Measurements from ENCODE around the gene MTHFSD.
A peak's percentile ranks its signal among the peaks of the same experiment; 100 is the strongest.

Gene MTHFSD

GRCh38 chr16:86554917-86555703, at the start of gene MTHFSD:
Gene MTHFSD (minus strand): TSS chr16:86555235. CDS start chr16:86555184, 51 bp downstream.
- H3K9ac ChIP-seq (ENCODE audit: low read length), result peak within 1 kb of the TSS; percentile 98
- H3K36me3 ChIP-seq (ENCODE audit: control insufficient read depth, insufficient read depth, low read length), result no peaks in the 10 kb centered on the region
- no peaks in the 10 kb centered on the region for H3K27me3 ChIP-seq (ENCODE audit: control insufficient read depth, insufficient read depth, low read length)
- no peaks in the 10 kb centered on the region for H3K9me3 ChIP-seq (ENCODE audit: control insufficient read depth, low read length)
- peaks cover 4% of the 10 kb centered on the region for H3K4me1 ChIP-seq (ENCODE audit: control insufficient read depth, insufficient read depth, low read length)
- H3K4me3 ChIP-seq (ENCODE audit: low read length), result peak within 1 kb of the TSS; percentile 82

- peaks cover 6% of the 10 kb centered on the region for H3K27me3 ChIP-seq (ENCODE audit: control insufficient read depth, insufficient read depth, low read length)
These were observed 49.6 kb upstream of the MTHFSD start for GRCh38 chr16:86604436-86605193.

GRCh38 chr16:86602521-86602920, 47.5 kb upstream of the MTHFSD start:
- Histone ChIP-seq H3K27me3 (ENCODE audit: control insufficient read depth, insufficient read depth, low read length) (peaks cover 6% of the 10 kb centered on the region), H3K9ac (ENCODE audit: low read length) (no peak overlapping the region), H3K4me3 (ENCODE audit: low read length) (no peak overlapping the region), H3K36me3 (ENCODE audit: control insufficient read depth, insufficient read depth, low read length) (no peaks in the 10 kb centered on the region), H3K9me3 (ENCODE audit: control insufficient read depth, low read length) (no peaks in the 10 kb centered on the region), H3K4me1 (ENCODE audit: control insufficient read depth, insufficient read depth, low read length) (no peaks in the 10 kb centered on the region)

More at GRCh38 chr16:86604436-86605193, 49.6 kb upstream of the MTHFSD start:
- Histone ChIP-seq H3K36me3 (ENCODE audit: control insufficient read depth, insufficient read depth, low read length) (no peaks in the 10 kb centered on the region), H3K9me3 (ENCODE audit: control insufficient read depth, low read length) (no peaks in the 10 kb centered on the region), H3K4me1 (ENCODE audit: control insufficient read depth, insufficient read depth, low read length) (no peaks in the 10 kb centered on the region), H3K4me3 (ENCODE audit: low read length) (no peak overlapping the region), H3K9ac (ENCODE audit: low read length) (peak overlapping the region; percentile 13)

GRCh38 chr16:86601356-86601755, 46.3 kb upstream of the MTHFSD start:
- H3K9ac ChIP-seq (ENCODE audit: low read length), result no peak overlapping the region
- no peaks in the 10 kb centered on the region for H3K4me1 ChIP-seq (ENCODE audit: control insufficient read depth, insufficient read depth, low read length)
- H3K36me3 ChIP-seq (ENCODE audit: control insufficient read depth, insufficient read depth, low read length), result no peaks in the 10 kb centered on the region
- H3K27me3 ChIP-seq (ENCODE audit: control insufficient read depth, insufficient read depth, low read length), result peaks cover 3% of the 10 kb centered on the region
- no peaks in the 10 kb centered on the region for H3K9me3 ChIP-seq (ENCODE audit: control insufficient read depth, low read length)
- no peak overlapping the region for H3K4me3 ChIP-seq (ENCODE audit: low read length)

- H3K27me3 ChIP-seq (ENCODE audit: control insufficient read depth, insufficient read depth, low read length), result peaks cover 13% of the 10 kb centered on the region
These were observed 43.9 kb upstream of the MTHFSD start for GRCh38 chr16:86598607-86599565.

GRCh38 chr16:86597880-86598606, 43.0 kb upstream of the MTHFSD start:
- Histone ChIP-seq H3K4me1 (ENCODE audit: control insufficient read depth, insufficient read depth, low read length) (no peaks in the 10 kb centered on the region), H3K27me3 (ENCODE audit: control insufficient read depth, insufficient read depth, low read length) (peaks cover 22% of the 10 kb centered on the region), H3K4me3 (ENCODE audit: low read length) (no peak overlapping the region), H3K9ac (ENCODE audit: low read length) (no peak overlapping the region), H3K9me3 (ENCODE audit: control insufficient read depth, low read length) (no peaks in the 10 kb centered on the region), H3K36me3 (ENCODE audit: control insufficient read depth, insufficient read depth, low read length) (no peaks in the 10 kb centered on the region)

More at GRCh38 chr16:86598607-86599565, 43.9 kb upstream of the MTHFSD start:
- H3K36me3 ChIP-seq (ENCODE audit: control insufficient read depth, insufficient read depth, low read length), result no peaks in the 10 kb centered on the region
- no peak overlapping the region for H3K9ac ChIP-seq (ENCODE audit: low read length)
- no peaks in the 10 kb centered on the region for H3K9me3 ChIP-seq (ENCODE audit: control insufficient read depth, low read length)
- H3K4me3 ChIP-seq (ENCODE audit: low read length), result no peak overlapping the region
- H3K4me1 ChIP-seq (ENCODE audit: control insufficient read depth, insufficient read depth, low read length), result no peaks in the 10 kb centered on the region

- Histone ChIP-seq H3K4me3 (ENCODE audit: low read length) (no peak overlapping the region), H3K9ac (ENCODE audit: low read length) (no peak overlapping the region), H3K27me3 (ENCODE audit: control insufficient read depth, insufficient read depth, low read length) (peaks cover 27% of the 10 kb centered on the region), H3K4me1 (ENCODE audit: control insufficient read depth, insufficient read depth, low read length) (no peaks in the 10 kb centered on the region), H3K9me3 (ENCODE audit: control insufficient read depth, low read length) (no peaks in the 10 kb centered on the region), H3K36me3 (ENCODE audit: control insufficient read depth, insufficient read depth, low read length) (no peaks in the 10 kb centered on the region)
These were observed 42.3 kb upstream of the MTHFSD start for GRCh38 chr16:86597126-86597879.

GRCh38 chr16:86595983-86596605, 41.1 kb upstream of the MTHFSD start:
- Histone ChIP-seq H3K9me3 (ENCODE audit: control insufficient read depth, low read length) (no peaks in the 10 kb centered on the region), H3K36me3 (ENCODE audit: control insufficient read depth, insufficient read depth, low read length) (no peaks in the 10 kb centered on the region), H3K4me3 (ENCODE audit: low read length) (no peak overlapping the region), H3K9ac (ENCODE audit: low read length) (no peak overlapping the region), H3K4me1 (ENCODE audit: control insufficient read depth, insufficient read depth, low read length) (no peaks in the 10 kb centered on the region), H3K27me3 (ENCODE audit: control insufficient read depth, insufficient read depth, low read length) (peaks cover 28% of the 10 kb centered on the region)

- H3K36me3 ChIP-seq (ENCODE audit: control insufficient read depth, insufficient read depth, low read length), result no peaks in the 10 kb centered on the region
- no peaks in the 10 kb centered on the region for H3K9me3 ChIP-seq (ENCODE audit: control insufficient read depth, low read length)
- H3K9ac ChIP-seq (ENCODE audit: low read length), result no peak overlapping the region
- H3K4me1 ChIP-seq (ENCODE audit: control insufficient read depth, insufficient read depth, low read length), result peaks cover 9% of the 10 kb centered on the region
- H3K27me3 ChIP-seq (ENCODE audit: control insufficient read depth, insufficient read depth, low read length), result peaks cover 28% of the 10 kb centered on the region
- no peak overlapping the region for H3K4me3 ChIP-seq (ENCODE audit: low read length)
These were observed 39.7 kb upstream of the MTHFSD start for GRCh38 chr16:86594721-86595120.

GRCh38 chr16:86593913-86594620, 39.0 kb upstream of the MTHFSD start:
- Histone ChIP-seq H3K4me3 (ENCODE audit: low read length) (no peak overlapping the region), H3K4me1 (ENCODE audit: control insufficient read depth, insufficient read depth, low read length) (peaks cover 12% of the 10 kb centered on the region), H3K27me3 (ENCODE audit: control insufficient read depth, insufficient read depth, low read length) (peaks cover 33% of the 10 kb centered on the region), H3K36me3 (ENCODE audit: control insufficient read depth, insufficient read depth, low read length) (no peaks in the 10 kb centered on the region), H3K9me3 (ENCODE audit: control insufficient read depth, low read length) (no peaks in the 10 kb centered on the region), H3K9ac (ENCODE audit: low read length) (no peak overlapping the region)
